ENCODE measurements around the gene TMEM219. TPM values are rescaled to one million over a fixed set of nuclear protein-coding genes. Genes with fewer than 3 reads are reported as not detected.

Gene TMEM219, protein sequence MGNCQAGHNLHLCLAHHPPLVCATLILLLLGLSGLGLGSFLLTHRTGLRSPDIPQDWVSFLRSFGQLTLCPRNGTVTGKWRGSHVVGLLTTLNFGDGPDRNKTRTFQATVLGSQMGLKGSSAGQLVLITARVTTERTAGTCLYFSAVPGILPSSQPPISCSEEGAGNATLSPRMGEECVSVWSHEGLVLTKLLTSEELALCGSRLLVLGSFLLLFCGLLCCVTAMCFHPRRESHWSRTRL
- 34.3 and 35.5 TPM in 2 replicates for total RNA-seq (2013; cell fraction: nucleolus; rRNA removed)
- total RNA-seq (2014; rRNA removed): 60.4 and 64.2 TPM in 2 replicates
- total RNA-seq (2014; rRNA removed; fragmentation: Illumina TruSeq; extraction: Trizol): 38.5 and 40.4 TPM in 2 replicates
- 56.4 and 59.6 TPM in 2 replicates for total RNA-seq (2021)
- polyA plus RNA-seq (2011; ENCODE audit: low read depth): 38.5 TPM
- 34.2 and 52.7 TPM in 2 replicates for polyA plus RNA-seq (2011; rRNA removed)
- 93.9 and 107 TPM in 2 replicates for polyA plus RNA-seq (2011; cell fraction: cytosol; rRNA removed)
- polyA plus RNA-seq (2011; cell fraction: nucleus; rRNA removed): 115 and 142 TPM in 2 replicates
- polyA plus RNA-seq (2012): 67.6 and 76.3 TPM in 2 replicates
- polyA plus RNA-seq (2014; fragmentation: Illumina TruSeq; extraction: Trizol): 21.0 and 33.6 TPM in 2 replicates
- 10 to 100 TPM; 43.0 to 56.5 TPM for polyA plus RNA-seq (2014; fragmentation: Nextera tagmentation; extraction: Ambion mirVana)
- 63.0 and 70.2 TPM in 2 replicates for polyA plus RNA-seq (2014; rRNA removed)
- polyA plus RNA-seq (2016; fragmentation: Nextera tagmentation; extraction: Ambion mirVana): 10 to 100 TPM; 66.1 to 74.6 TPM
- polyA minus RNA-seq (2011; rRNA and poly(A)+ RNA removed): 28.4 and 52.6 TPM in 2 replicates
- polyA minus RNA-seq (2011; cell fraction: cytosol; rRNA and poly(A)+ RNA removed): 14.0 and 25.1 TPM in 2 replicates
- 20.1 and 20.9 TPM in 2 replicates for polyA minus RNA-seq (2011; cell fraction: nucleus; rRNA and poly(A)+ RNA removed)
- Bru-seq, nascent RNA: percentile 52 among the genes with signal in this experiment
- percentile 56 among the genes with signal in this experiment for BruChase-seq, experiment 1, labeled RNA remaining after a 6-hour chase
- BruChase-seq, experiment 2, labeled RNA remaining after a 2-hour chase: percentile 54 among the genes with signal in this experiment
- long read RNA-seq, experiment 1, transcript TMEM219-204 (5 exons, 1,292 nt): major isoform, 12 of 37 reads
- long read RNA-seq, experiment 1, transcript TMEM219-201 (6 exons, 999 nt): minor isoform, 9 of 37 reads
- long read RNA-seq, experiment 1, partial matches to known transcripts: 1 of 37 reads
- long read RNA-seq, experiment 1, other reads (novel, unspliced or antisense): 12 of 37 reads
- long read RNA-seq, experiment 2, transcript TMEM219-201 (6 exons, 999 nt): major isoform, 10 of 38 reads
- long read RNA-seq, experiment 2, transcript TMEM219-204 (5 exons, 1,292 nt): minor isoform, 9 of 38 reads
- long read RNA-seq, experiment 2, partial matches to known transcripts: 2 of 38 reads
- long read RNA-seq, experiment 2, other reads (novel, unspliced or antisense): 17 of 38 reads

DNA sequence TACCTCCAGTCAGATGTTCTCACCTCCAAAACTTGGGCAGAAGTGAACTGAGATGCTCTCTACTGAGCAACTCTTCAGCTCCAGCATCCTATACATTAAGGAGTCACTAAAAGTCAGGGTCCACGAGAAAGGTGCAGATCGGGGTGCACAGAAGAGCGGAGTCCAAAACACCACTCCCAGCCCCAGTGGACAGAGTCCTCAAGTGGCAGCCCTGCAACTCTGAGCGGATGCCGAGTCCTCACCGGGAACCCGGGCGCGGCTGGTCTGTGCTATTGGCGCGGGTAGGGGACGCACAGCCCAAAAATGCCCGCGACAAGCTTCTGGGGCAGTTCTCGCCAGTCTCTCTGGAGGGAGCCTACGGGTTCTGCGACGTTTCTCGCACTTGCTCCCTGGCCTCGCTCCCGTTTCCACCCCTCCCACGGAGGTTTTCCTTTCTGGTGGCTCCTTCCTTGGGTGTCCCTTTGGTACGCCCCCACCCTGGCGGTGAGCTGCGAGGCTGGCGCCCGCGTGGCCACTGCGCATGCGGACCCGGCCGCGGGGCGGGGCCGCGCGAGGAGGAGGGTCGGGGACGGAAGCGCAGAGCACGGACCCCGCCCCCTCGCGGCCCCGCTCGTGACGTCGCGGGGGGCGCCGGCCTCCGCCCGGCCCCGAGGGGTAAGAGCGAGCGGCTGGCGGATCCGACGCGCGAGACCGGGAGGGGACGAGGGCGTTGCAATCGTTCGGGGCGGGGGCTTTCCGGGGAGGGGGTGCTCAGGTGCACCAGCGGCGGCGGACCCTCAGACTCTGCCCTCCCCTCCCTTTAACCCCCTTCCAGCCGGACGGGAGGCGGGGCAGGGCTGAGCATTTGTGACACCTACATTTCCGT lies at the start of gene TMEM219:
TMEM219 (plus strand) TSS at position 601 of the 865 bp plus-strand sequence. CDS start 1,065 bp downstream, outside the sequence.
- no peaks in the 10 kb centered on the region for H4K20me1 ChIP-seq (ENCODE audit: control insufficient read depth, insufficient read depth)
- H3K27ac ChIP-seq (ENCODE audit: control insufficient read depth, insufficient read depth): peak within 1 kb of the TSS; percentile 79
- CTCF ChIA-PET: interaction anchor here (0.8 to 3.3 kb wide), 12 partner anchors 11 to 141 kb away, joined by 3 to 21 read pairs (median 4); partner anchors contain the start of genes HIRIP3, INO80E, KCTD13 and MVP
- H3K27me3 ChIP-seq (replicated peaks in 1 of 2; ENCODE audit: control insufficient read depth in 2 of 2, insufficient read depth in 2 of 2, low read length in 1 of 2): no peaks in the 10 kb centered on the region
- intact Hi-C loops (cut with micrococcal nuclease; ENCODE audit: unreplicated experiment): loop anchor here (5.0 kb wide), 1 partner anchor 34 kb away; the partner anchor contains the start of gene KCTD13
- under 1% methylated on average over 63 of the region's 75 CpGs for WGBS (ENCODE audit: insufficient coverage, insufficient replicate concordance, low lambda C conversion rate, missing lambda C conversion rate)
- peak within 1 kb of the TSS; percentile 82 for H3K4me3 ChIP-seq
- DNase-seq (ENCODE audit: low read depth, low spot score): peak; percentile 70
- BruUV-seq (replicated peaks): TSS peak; percentile 64
- SMC1A ChIA-PET (ENCODE audit: uncharacterized antibody, unreplicated experiment): interaction anchor here (0.7 to 2.7 kb wide), 8 partner anchors 11 to 113 kb away, joined by 3 to 20 read pairs (median 3); partner anchors contain the start of genes ASPHD1, HIRIP3 and TAOK2
- peak; percentile 75 for FAIRE-seq
- H3K4me1 ChIP-seq (ENCODE audit: control insufficient read depth, insufficient read depth, low read length): peaks cover 2% of the 10 kb centered on the region; the same call in 1 of the 2 replicates
- peak within 1 kb of the TSS; percentile 98 for H3K4me2 ChIP-seq (ENCODE audit: control insufficient read depth, insufficient read depth)
- H3K9me3 ChIP-seq (replicated peaks; ENCODE audit: control insufficient read depth, insufficient read depth, low read length): no peaks in the 10 kb centered on the region
- in situ Hi-C loops (cut with MboI): no loop called here
- H3K9ac ChIP-seq (ENCODE audit: control insufficient read depth, insufficient read depth, low read length): peak within 1 kb of the TSS; percentile 86
- POLR2A ChIA-PET: interaction anchor here (0.6 to 3.4 kb wide), 5 partner anchors 12 to 137 kb away, joined by 3 to 53 read pairs (median 4); partner anchors contain the start of genes HIRIP3, INO80E, KCTD13 and TAOK2
- H2AFZ ChIP-seq (ENCODE audit: control insufficient read depth, low read depth, low read length): peak within 1 kb of the TSS; percentile 100
- H3K79me2 ChIP-seq (ENCODE audit: control insufficient read depth, insufficient read depth, low read length): peaks cover 4% of the 10 kb centered on the region; the same call in 1 of the 2 replicates
- no peaks in the 10 kb centered on the region for H3K36me3 ChIP-seq (ENCODE audit: control insufficient read depth in 2 of 2, insufficient read depth in 2 of 2, low read length in 1 of 2)
- RAD21 ChIA-PET (ENCODE audit: unreplicated experiment): interaction anchor here (0.6 to 3.8 kb wide), 6 partner anchors 12 to 988 kb away, joined by 3 to 19 read pairs (median 6); partner anchors contain the start of genes KCTD13 and TAOK2
- peak; percentile 92 for ATAC-seq
- peak; percentile 55 for TF ChIP-seq CREB1 (IDR thresholded peaks at IDR 0.05; ENCODE audit: low read depth)
- no peak for TF ChIP-seq SP1 (IDR thresholded peaks at IDR 0.05; ENCODE audit: low read depth, low read length)
- peak; percentile 56; the same call in 1 of the 2 replicates for TF ChIP-seq RB1 (IDR thresholded peaks at IDR 0.05; ENCODE audit: borderline replicate concordance)
- peak; percentile 80 for TF ChIP-seq POLR2A (IDR thresholded peaks at IDR 0.05; ENCODE audit: low read depth, low read length)
- TF ChIP-seq MYB (IDR thresholded peaks at IDR 0.05; ENCODE audit: borderline replicate concordance, low read depth, low read length): no peak
- peak; percentile 96 for TF ChIP-seq FOXK2 (IDR thresholded peaks at IDR 0.05)
- peak; percentile 23 to 29; a peak in 2 of 4 replicates for TF ChIP-seq IKZF2 (IDR thresholded peaks at IDR 0.05)
- peak; percentile 84 for TF ChIP-seq LARP7 (IDR thresholded peaks at IDR 0.05)
- TF ChIP-seq SIN3A (IDR thresholded peaks at IDR 0.05; ENCODE audit: low read depth, low read length): no peak
- TF ChIP-seq DPF2 (IDR thresholded peaks at IDR 0.05): peak; percentile 44
- peak; percentile 84 for TF ChIP-seq POLR2AphosphoS5 (IDR thresholded peaks at IDR 0.05; ENCODE audit: low read length)
- TF ChIP-seq ZNF274 (IDR thresholded peaks at IDR 0.05; ENCODE audit: insufficient read depth, insufficient read length): no peak
- TF ChIP-seq BCL11A (IDR thresholded peaks at IDR 0.05; ENCODE audit: low read depth, low read length): 0 out of 2 replicates have a peak, but pooled peaks have one; percentile 48
- peak; percentile 62 for TF ChIP-seq IRF4 (IDR thresholded peaks at IDR 0.05; ENCODE audit: low read depth, low read length)
- peak; percentile 98 for TF ChIP-seq ATF7 (IDR thresholded peaks at IDR 0.05; ENCODE audit: low read depth)
- peak; percentile 8; the same call in 1 of the 2 replicates for TF ChIP-seq PAX5 (IDR thresholded peaks at IDR 0.05; ENCODE audit: borderline replicate concordance, low read depth, low read length)
- TF ChIP-seq, protein P1, sequence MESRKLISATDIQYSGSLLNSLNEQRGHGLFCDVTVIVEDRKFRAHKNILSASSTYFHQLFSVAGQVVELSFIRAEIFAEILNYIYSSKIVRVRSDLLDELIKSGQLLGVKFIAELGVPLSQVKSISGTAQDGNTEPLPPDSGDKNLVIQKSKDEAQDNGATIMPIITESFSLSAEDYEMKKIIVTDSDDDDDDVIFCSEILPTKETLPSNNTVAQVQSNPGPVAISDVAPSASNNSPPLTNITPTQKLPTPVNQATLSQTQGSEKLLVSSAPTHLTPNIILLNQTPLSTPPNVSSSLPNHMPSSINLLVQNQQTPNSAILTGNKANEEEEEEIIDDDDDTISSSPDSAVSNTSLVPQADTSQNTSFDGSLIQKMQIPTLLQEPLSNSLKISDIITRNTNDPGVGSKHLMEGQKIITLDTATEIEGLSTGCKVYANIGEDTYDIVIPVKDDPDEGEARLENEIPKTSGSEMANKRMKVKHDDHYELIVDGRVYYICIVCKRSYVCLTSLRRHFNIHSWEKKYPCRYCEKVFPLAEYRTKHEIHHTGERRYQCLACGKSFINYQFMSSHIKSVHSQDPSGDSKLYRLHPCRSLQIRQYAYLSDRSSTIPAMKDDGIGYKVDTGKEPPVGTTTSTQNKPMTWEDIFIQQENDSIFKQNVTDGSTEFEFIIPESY (IDR thresholded peaks at IDR 0.05): no peak
- no peak for TF ChIP-seq MEF2A (IDR thresholded peaks at IDR 0.05; ENCODE audit: insufficient read depth, low read depth, low read length)

Measured in GM12878 (cell line).